Tibial nerve (tissue), 4 donors: ENCODE results near the gene HS6ST1.

Experiments
- CTCF ChIP-seq, 5 experiments: fragments of 200-600 bp in 3 of 5; fragments of 450-650 bp in 2 of 5; sonication (generic) in 3 of 5; IDR thresholded peaks; one replicate each; pipeline ENCODE4 v1.5.1; 2016 to 2019; ENCODE audit warnings: antibody characterized with exemption in 5 of 5, mild to moderate bottlenecking in 3 of 5, moderate library complexity in 2 of 5
- EP300 ChIP-seq, 2 donors: sonication (generic); formaldehyde crosslinking; IDR thresholded peaks; one replicate each; pipeline ENCODE4 v1.6.1; 2017; ENCODE audit warnings: antibody characterized with exemption in 2 of 2, mild to moderate bottlenecking in 1 of 2

- no peak for TF ChIP-seq CTCF (IDR thresholded peaks at IDR 0.05)
- no peak for TF ChIP-seq EP300 (IDR thresholded peaks at IDR 0.05)
Measured at GRCh38 chr2:128276878-128277675, 41.6 kb downstream of the HS6ST1 start.
